NCI-H748 treated with DMSO at 0.1 percent for 48 hours (cell line): ENCODE measurements around the gene RANGRF.

Experiments used
- DNase-seq: peaks from one replicate; lab custom pipeline; 2025; lab: John Stamatoyannopoulos, UW

RANGRF gene

GRCh38 chr17:8314797-8315763, 26.6 kb downstream of the RANGRF start:
- no peak for DNase-seq

DNA sequence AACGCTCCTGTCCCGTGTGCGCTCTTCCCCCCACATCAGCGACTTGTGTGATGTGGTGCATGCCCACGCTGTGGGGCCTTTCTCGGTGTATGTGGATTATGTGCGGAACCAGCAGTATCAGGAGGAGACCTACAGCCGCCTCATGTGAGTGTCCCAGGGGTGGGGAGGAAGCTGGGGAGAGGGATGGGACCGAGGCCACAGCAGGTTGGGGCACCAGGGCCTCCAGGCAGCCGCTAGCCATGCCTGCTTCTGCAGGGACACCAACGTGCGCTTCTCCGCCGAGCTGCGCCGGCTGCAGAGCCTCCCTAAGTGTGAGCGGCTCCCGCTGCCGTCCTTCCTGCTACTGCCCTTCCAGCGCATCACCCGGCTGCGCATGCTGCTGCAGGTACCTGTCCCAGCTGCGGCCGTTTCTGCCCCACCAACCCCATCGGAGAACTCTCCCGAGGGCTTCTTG, 27.3 kb downstream of the RANGRF start:
- DNase-seq = no peak

DNA sequence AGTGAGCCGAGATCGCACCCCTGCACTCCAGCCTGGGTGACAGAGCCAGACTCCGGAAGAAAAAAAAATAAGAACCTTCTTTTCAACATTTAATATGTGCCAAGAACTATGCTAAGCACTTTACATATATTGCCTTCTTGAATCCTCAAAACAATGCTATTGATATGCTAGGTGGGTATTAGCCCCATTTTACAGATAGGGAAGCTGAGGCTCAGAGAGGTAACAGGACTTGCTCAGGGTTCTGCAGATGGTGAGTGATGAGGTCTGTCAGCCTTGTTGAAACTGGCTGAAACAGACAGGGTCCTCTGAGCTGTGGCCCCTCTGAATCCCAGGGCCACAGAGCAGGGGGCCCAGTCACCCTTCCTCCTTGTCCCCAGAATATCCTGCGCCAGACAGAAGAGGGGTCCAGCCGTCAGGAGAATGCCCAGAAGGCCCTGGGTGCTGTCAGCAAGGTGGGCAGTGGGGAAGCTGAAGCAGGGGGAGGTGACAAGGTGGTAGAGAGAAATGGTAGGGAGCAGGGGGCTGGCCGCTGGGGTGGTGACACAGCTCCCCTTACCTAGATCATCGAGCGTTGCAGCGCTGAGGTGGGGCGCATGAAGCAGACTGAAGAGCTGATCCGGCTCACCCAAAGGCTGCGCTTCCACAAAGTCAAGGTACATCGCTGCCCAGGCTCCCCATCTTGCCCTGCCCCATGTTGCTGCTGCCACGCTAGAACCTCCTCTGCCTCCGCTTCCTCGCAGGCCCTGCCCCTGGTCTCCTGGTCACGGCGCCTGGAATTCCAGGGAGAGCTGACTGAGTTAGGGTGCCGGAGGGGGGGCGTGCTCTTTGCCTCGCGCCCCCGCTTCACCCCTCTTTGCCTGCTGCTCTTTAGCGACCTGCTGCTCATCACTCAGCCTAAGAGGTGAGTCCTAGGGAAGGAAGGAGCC, 29.8 kb downstream of the RANGRF start:
- no peak for DNase-seq

DNA sequence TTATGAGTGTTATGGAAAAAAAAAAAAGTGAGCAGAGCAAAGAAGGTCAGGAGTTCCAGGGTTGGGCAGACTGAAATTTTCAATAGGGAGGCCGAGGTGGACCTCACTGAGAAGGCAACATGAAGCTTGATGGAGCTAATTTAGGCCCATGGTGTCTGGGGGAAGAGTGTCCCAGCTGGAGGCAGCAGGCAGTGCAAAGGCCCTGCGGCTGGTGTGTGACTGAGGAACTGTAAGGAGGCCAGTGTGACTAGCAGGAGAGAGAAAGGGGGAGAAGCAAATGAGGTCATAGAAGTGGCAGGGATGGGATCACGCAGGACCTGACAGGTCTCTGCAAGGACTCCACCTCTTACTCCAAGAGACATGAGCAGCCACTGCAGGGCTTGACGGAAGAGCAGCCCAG, 31.8 kb downstream of the RANGRF start:
- DNase-seq = no peak

DNA sequence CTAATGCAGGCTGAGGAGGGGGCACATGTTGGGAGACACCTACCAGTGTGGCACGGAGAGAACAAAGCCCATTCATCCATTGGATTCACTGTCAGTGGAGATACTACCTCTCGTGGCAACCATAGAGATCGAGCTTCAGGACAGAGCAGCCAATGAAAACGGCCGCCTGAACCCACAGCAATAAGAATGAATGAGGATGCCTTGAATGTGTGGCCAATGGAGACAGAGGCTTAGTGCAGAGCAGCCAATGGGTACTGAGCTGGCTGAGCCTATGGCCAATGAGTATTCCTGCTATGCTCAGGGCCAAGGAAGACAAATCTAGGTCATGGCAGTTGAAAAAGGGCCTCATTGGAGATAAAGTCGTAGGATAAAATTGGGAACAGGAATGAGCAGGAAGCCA, 32.5 kb downstream of the RANGRF start:
- DNase-seq = no peak

GRCh38 chr17:8322061-8322460, 33.6 kb downstream of the RANGRF start:
- no peak for DNase-seq

GRCh38 chr17:8324132-8324531, 35.7 kb downstream of the RANGRF start:
- DNase-seq = no peak

GRCh38 chr17:8324923-8325322, 36.5 kb downstream of the RANGRF start:
- no peak for DNase-seq

DNA sequence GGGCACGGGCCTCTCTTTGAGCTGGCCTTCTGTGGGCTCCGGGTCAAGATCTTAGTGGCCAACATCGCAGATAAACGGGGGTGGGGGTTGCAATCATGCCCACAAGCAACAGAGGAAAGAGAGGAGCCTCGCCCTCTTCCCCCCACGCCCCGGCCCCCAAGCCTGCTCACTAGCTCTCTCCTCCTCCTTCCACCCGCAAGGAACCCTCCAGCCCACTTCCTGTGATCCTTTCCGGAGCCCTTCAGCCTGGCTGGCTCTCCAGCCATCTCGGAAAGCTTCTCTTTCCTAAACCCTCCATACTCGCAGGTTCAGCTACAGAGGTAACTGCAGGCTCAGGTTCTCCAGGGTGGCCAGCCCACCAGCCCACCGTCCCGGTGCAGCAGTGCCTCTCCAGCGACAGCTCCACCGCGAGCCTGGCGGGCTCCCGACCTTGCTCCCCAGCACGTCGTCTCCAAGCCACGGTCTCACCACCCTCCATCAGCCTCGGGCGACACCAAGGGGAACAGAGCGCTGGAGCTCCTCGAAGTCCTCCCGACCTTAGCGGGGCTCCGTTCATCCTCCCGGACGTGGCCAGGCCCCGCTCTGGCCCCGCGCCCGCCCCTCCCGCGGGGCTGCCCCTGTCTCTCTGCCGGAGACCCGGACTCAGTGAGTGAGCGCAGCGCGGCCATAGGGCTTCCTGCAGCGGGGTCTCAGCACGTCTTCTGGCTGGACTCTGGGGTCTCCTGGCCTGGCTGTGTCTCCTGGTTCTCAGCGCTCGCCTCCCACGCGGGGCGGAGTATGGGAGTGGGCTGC, 38.2 kb downstream of the RANGRF start:
- no peak for DNase-seq

GRCh38 chr17:8327303-8327649, 38.8 kb downstream of the RANGRF start:
- DNase-seq = no peak

DNA sequence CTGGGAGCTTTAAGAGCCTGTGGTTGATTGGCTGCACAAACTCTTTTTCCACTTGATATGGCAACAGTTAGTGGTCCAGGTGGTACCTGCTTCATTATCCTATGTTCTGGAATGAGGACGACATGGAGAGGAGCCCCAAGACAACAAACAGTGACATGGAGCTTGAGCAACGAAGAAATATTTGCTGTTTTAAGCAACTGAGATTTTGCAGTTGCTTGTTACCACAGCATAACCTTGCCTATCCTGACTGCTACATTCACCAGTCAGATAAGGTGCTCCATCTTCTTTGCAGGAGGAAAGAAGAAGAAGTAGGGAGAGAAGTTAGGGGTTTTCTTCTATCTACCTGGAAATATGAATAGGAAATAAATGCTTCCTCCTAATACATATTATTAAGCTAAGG, 43.7 kb downstream of the RANGRF start:
- no peak for DNase-seq

GRCh38 chr17:8332688-8333087, 44.2 kb downstream of the RANGRF start:
- peak; percentile 33 for DNase-seq

- no peak for DNase-seq
Measured at GRCh38 chr17:8333281-8333680, 44.8 kb downstream of the RANGRF start.

DNA sequence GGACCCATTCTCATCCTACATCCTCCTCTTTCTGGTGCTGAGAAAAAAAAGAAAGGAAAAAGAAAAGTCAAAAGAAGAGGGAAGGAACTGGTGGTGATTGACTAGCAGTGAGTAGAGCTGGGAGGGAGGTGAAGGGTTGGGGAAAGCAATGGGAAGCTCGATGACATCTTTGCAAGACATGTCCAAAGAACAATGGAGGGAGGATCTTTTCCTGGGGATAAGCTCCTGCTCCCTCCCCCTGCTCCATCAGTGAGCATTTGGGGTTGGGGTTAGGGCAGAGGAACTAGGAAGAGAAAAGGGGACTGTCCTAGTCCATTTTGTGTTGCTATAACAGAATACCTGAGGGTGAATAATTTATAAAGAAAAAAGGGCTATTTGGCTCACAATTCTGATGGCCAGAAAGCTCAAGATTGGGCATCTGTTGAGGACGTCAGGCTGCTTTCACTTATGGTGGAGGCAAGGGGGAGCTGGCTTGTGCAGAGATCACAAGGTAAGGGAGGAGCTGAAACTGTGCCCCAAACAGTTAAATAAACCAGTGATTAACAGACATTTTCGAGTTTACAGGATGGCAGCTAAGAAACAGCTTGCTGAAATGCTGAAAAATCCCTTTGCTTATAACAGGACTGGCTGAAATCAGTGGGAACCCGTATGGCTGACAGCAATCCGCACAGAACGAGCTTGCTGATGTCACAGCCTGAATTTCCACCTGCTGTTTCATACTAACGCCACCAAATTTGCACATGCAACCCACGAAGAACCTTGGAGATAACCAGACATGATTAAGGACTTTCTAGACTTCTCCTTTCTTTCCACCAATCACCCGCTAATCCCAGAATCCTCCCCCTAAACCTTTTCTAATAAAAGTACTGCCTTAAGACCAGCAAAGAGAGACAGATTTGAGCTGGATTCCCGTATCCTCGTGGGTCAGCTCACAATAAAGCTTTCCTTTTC, 49.6 kb downstream of the RANGRF start:
- DNase-seq = no peak

DNA sequence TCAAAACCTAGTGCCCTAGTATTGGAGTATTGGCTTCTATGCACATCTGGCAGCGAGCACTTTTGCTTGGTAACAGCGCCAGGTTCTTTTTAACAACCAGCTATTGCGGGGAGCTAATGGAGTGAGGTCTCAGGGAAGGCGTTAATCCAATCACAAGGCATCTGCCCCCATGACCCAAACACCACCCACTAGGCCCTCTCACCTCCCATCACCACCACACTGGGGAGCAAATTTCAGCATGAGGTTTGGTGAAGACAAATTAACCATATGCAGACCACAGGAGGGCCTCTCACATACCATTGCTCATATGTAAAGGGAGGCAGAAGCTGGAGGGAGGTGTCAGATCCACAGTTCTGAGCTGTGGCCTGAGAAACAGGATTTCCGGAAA, 50.3 kb downstream of the RANGRF start:
- DNase-seq = no peak

DNA sequence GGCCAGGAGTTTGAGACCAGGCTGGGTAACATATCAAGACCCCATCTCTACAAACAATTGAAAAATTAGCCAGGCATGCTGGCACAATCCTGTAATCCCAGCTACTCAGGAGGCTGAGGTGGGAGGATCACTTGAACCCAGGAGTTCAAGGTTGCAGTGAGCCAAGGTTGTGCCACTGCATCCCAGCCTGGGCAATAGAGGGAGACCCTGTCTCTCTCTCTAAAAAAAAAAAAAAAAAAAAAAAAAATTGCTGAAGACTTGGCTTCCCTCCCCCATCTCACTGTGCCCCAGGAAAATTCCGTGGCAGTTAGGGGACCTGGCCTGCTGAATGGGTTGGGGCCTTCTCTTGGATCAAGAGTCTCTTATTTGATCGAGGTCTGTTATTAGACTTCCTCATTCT, 51.1 kb downstream of the RANGRF start, which contains the start of gene ODF4:
Gene ODF4, plus strand, starts transcription at position 301 of the 400 bp plus-strand sequence. CDS start 212 bp downstream, outside the sequence.
- no peak for DNase-seq
